Endothelial cell of hepatic sinusoid (primary cell): ENCODE measurements around the gene LRRC47.

Source experiments
- in situ Hi-C: cut with HindIII; loops from 2 replicates; pipeline ENCODE4 v1.10.0; 2017; ENCODE audit warnings: low sequenced_read_pairs

LRRC47 gene

GRCh38 chr1:3796215-3797061 lies at the start of gene LRRC47:
TSS of gene LRRC47 (minus strand) at chr1:3796498. CDS start at chr1:3796476, 22 bp downstream.
- in situ Hi-C loops = no loop called here

- in situ Hi-C loops = no loop called here
These were observed 46.6 kb upstream of the LRRC47 start for GRCh38 chr1:3842912-3843311.

GRCh38 chr1:3841491-3841890 lies 45.2 kb upstream of the LRRC47 start:
- in situ Hi-C loops = no loop called here

- in situ Hi-C loops = no loop called here
These were observed 42.5 kb upstream of the LRRC47 start for GRCh38 chr1:3838788-3839187.

- in situ Hi-C loops = no loop called here
These were observed 41.4 kb upstream of the LRRC47 start for GRCh38 chr1:3837685-3838084.

GRCh38 chr1:3837200-3837599 lies 40.9 kb upstream of the LRRC47 start:
- in situ Hi-C loops = no loop called here

- in situ Hi-C loops = no loop called here
These were observed 40.1 kb upstream of the LRRC47 start for GRCh38 chr1:3836421-3836820.

- in situ Hi-C loops = no loop called here
These were observed 38.4 kb upstream of the LRRC47 start for GRCh38 chr1:3834701-3835100.

GRCh38 chr1:3831689-3832088 lies 35.4 kb upstream of the LRRC47 start:
- in situ Hi-C loops = no loop called here

- in situ Hi-C loops = no loop called here
These were observed 32.1 kb upstream of the LRRC47 start for GRCh38 chr1:3828391-3828790.

- in situ Hi-C loops = no loop called here
These were observed 31.6 kb upstream of the LRRC47 start for GRCh38 chr1:3827813-3828307.

- in situ Hi-C loops = no loop called here
These were observed 29.1 kb upstream of the LRRC47 start for GRCh38 chr1:3825356-3825755.

- in situ Hi-C loops = no loop called here
These were observed 28.4 kb upstream of the LRRC47 start for GRCh38 chr1:3824650-3825049.

GRCh38 chr1:3822421-3822820 lies 26.1 kb upstream of the LRRC47 start:
- in situ Hi-C loops = no loop called here

GRCh38 chr1:3821908-3822307 lies 25.6 kb upstream of the LRRC47 start:
- in situ Hi-C loops = no loop called here

GRCh38 chr1:3821447-3821846 lies 25.1 kb upstream of the LRRC47 start:
- in situ Hi-C loops = no loop called here

- in situ Hi-C loops = no loop called here
These were observed 24.7 kb upstream of the LRRC47 start for GRCh38 chr1:3821004-3821403.

- in situ Hi-C loops = no loop called here
These were observed 24.0 kb upstream of the LRRC47 start for GRCh38 chr1:3820316-3820715.

- in situ Hi-C loops = loop anchor here (5.0 kb wide), 1 partner anchor 47 kb away; the partner anchor contains the start of gene SMIM1
These were observed 23.5 kb upstream of the LRRC47 start for GRCh38 chr1:3819771-3820200.

GRCh38 chr1:3817821-3818597 lies 21.7 kb upstream of the LRRC47 start:
- in situ Hi-C loops = loop anchor here (5.0 kb wide), 1 partner anchor 46 kb away; the partner anchor contains the start of gene SMIM1

- in situ Hi-C loops = loop anchor here (5.0 kb wide), 1 partner anchor 45 kb away; the partner anchor contains the start of gene SMIM1
These were observed 20.9 kb upstream of the LRRC47 start for GRCh38 chr1:3817138-3817740.
